DMS53 treated with DMSO at 0.1 percent for 48 hours (cell line): ENCODE measurements around the gene AK3.

ENCODE experiments used
- DNase-seq: peaks from one replicate; lab custom pipeline; 2025; ENCODE audit not compliant: unreplicated experiment; lab: John Stamatoyannopoulos, UW

AK3 gene

GRCh38 chr9:4750023-4750673, 9.1 kb upstream of the AK3 start:
- no peak for DNase-seq

DNA sequence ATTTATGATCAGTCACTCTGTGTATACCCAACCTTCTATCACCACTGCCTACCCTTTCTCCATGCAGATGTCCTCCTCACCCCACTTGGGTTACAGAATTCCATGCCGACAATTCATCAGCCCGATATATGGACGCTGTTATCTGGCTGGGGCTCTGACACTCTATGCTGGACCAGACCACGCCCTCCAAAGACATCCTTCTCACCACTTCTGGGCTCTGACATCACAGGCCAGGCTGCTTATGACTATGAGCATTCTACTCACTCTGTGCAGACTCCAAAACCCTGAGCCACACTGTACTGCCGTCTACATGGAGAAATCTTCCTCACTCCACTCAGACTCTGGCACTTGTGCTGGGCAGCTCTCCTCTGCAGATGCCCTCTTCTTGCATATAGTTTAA, 7.6 kb upstream of the AK3 start:
- no peak for DNase-seq

DNA sequence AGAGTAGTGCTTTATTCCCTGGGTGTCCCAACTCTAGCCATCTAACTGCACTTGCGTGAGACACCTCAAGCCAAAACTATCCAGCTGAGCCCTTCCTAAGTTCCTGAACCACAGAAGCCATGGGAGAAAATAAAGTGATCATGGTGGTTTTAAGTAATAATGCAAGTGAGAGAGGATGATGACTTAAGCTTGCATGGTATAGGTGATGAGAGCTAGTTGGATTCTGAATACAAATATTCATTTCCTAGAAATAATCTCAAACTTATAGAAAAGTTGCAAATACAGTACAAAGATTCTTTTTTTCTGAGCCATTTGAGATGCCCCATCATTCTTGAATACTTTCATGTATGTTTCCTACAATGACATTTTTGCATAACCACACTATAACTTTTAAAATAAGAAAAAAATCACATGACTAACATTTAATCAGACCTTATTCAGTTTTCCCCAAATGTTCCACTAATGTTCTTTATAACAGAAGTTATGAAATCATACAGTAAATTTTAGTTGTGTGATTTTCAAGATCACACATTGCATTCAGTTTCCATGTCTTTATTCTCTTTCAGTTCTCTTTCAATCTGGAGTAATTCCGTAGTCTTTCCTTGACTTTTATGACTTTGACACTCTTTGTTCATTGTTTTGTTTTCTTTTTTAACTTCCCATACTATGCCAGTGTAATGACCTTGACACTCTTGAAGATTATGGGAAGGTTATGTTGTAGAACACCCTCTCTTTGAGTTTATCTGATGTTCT, 5.5 kb upstream of the AK3 start:
- no peak for DNase-seq

GRCh38 chr9:4743131-4743875, 2.3 kb upstream of the AK3 start:
- DNase-seq: no peak

GRCh38 chr9:4742246-4742645, 1.2 kb upstream of the AK3 start:
- no peak for DNase-seq

- no peak for DNase-seq
These were observed 525 bp upstream of the AK3 start for GRCh38 chr9:4741365-4742089.

DNA sequence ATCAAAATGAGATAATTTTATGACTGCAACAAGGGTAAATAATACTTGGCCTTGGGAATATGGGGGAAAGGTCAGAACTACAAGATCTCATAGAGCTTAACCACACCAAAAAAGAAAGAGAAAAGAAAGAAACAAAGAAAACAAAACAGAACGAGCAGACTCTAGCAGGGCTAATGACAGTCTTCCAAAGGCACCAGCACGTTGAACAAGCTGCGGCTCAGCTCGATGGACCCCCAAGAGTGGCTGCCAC, 689 bp downstream of the AK3 start:
- DNase-seq: no peak

GRCh38 chr9:4739587-4740387, 1.2 kb downstream of the AK3 start:
- no peak for DNase-seq

GRCh38 chr9:4738866-4739586, 2.0 kb downstream of the AK3 start:
- DNase-seq: no peak

DNA sequence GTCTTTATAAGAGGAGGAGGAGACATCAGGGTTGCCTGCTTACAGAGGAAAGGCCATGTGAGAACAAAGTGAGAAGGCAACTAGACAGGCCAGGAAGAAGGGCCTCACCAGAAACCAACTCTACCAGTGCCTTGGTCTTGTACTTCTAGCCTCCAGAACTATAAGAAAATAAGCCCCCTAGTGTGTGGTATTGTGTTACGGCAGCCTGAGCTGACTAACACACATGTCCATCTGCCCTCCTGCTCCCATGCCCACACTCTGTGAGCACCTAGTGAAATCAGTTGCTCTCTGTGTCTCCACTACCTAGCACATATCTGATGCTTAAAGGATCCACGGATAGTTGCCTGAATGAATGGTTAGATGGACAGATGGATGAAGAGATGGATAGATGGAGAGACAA, 6.9 kb downstream of the AK3 start:
- DNase-seq: no peak

DNA sequence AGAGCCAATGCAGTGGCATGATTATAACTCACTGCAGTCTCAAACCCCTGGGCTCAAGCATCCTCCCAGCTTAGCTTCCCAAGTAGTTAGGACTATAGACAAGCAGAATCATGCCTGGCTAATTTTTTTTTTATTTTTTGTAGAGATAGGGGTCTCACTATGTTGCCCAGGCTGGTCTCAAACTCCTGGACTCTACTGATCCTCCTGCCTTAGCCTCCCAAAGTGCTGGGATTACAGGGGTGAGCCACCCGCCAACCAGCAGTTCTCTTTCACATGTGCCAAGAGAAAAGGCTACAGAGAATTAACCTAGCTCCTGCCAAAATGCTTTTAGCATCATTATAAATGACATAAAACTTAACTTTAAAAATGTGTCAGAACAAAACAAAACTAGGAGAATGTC, 8.1 kb downstream of the AK3 start:
- DNase-seq: no peak

GRCh38 chr9:4727593-4727992, 13.4 kb downstream of the AK3 start:
- no peak for DNase-seq

- no peak for DNase-seq
These were observed 15.1 kb downstream of the AK3 start for GRCh38 chr9:4725706-4726442.

- DNase-seq: no peak
These were observed 19.3 kb downstream of the AK3 start for GRCh38 chr9:4721736-4722135.

GRCh38 chr9:4718911-4719310, 22.1 kb downstream of the AK3 start:
- no peak for DNase-seq

- no peak for DNase-seq
These were observed 23.2 kb downstream of the AK3 start for GRCh38 chr9:4717815-4718214.

GRCh38 chr9:4716163-4716562, 24.8 kb downstream of the AK3 start:
- no peak for DNase-seq

GRCh38 chr9:4714266-4715016, 26.6 kb downstream of the AK3 start:
- DNase-seq: no peak

GRCh38 chr9:4713849-4714248, 27.2 kb downstream of the AK3 start:
- DNase-seq: no peak
